T-helper 2 cell treated with Interferon-gamma antibody and Interleukin-4, amounts not matched to agents 100 ng/mL and 5 ng/mL, for 36 hours (primary cell): ENCODE results near the gene JARID2. TPM values are rescaled to one million over a fixed set of nuclear protein-coding genes. Genes with fewer than 3 reads are reported as not detected.

Source experiments
- intact Hi-C: fragments of 100-400 bp; cut with micrococcal nuclease; formaldehyde crosslinking; loops from one replicate; pipeline ENCODE4 v1.15.1; 2023
- total RNA-seq: library from RNA; stranded (reverse); gene quantifications from 2 replicates; pipeline ENCODE4 v1.2.3, GENCODE V29; 2022

The JARID2 gene
- total RNA-seq, 1 donor from 2014 or later = 32.0 TPM

DNA sequence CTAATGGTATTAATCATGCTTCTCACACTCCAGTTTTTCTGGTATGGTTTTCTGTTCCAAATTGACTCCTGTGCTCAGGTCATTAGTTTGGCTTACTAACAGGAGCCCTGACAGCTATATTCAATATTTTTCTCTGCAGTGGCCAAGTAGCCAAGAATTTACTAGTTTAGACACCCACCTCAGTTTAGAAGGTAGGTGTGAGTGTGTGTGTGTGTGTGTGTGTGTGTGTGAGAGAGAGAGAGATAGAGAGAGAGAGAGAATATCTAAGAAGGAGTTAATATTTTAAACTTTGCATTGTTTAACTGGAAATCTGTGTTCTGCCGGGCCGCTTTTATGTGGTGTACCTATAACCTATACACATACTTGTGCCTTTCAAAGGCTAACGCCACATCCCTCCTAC, 18.5 kb downstream of the JARID2 start:
- intact Hi-C loops = no loop called here

DNA sequence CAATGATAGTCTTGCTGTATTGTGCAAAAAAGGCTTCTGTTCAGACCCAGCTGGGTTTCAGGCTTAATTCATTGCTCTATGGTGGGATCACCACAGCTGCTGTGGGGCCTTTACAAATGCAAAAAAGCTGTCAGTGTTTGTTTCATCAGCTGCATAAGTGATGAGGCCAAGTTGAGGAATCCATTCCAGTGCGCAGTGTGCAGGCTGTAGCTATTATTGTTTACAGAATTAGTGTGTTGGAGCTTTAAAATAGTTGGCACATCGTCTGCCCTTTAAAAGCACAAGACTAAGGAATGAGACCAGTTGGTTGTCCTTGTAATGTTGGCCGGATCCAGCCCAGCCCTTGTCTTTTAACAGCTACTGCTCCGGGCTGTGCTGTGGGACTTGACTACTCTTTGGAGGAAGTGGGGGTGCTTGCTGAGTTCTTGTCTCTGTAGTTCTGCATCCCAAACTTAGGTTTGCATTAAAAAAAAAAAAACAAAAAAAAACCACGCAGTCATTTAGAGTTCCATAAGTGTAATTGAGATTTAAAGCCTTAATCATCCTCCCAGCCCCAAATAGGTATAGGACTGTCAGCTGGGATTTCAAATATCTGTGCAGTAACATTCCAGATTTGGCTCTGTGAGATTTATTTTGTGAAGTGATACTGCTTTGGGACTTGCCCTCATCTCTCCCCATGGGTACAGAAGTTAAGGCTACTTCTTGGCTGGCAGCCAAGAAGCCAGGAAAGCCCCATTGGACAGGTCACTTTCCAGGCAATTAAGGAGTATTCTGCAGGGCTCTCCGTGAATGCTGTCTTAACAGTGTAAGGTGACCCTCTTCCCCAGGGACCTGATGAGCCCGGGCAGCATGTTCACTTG, 19.3 kb downstream of the JARID2 start:
- intact Hi-C loops = no loop called here

DNA sequence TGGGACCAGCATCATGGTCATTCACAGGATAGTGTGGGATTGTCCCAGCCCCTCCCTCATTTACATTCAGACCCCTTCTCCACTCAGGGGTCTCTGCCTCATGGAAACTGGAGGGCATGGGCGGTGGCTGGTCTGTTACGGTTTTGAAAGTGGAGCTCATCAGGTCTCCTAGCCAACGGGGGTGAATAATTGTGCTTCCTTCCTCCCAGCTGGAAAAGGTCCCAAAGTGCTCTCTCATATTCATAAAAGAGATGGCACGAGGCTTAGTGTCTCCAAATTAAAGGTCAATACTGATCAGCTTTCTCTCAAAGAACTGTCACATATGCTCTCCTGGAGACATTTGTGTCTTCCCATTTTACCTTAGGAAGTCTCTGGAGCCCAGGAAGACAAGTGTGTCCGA, 19.9 kb downstream of the JARID2 start:
- intact Hi-C loops = loop anchor here (1.0 kb wide), 1 partner anchor 16 kb away; no protein-coding TSS in a partner anchor

DNA sequence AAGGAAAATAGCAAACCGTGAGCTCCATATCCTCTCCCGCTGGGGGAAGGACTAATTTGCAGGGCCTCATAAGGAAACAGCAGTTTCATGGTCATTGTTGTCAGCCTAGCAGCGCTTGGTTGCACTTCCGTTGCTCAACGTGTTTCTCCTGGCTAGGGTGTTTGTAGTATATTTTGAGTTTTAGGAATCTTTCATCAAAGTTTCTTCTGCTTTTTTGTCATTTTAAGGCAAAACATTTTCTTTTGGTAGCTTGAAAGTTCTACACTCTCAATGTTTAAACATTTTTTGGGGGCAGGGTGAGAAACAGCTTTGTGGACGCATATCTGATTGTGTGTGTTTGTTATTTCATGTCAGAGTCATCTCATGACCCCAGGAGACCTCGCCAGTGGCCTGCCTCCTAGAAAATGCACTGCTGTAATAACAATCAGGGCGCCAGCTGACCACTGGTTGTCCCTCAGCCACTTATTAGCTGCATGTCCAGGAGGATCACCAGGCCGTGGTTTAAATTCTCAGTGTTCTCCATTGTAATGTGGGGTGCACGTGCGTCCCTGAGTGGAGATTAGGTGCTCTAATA, 20.6 kb downstream of the JARID2 start:
- intact Hi-C loops = loop anchor here (1.0 kb wide), 1 partner anchor 17 kb away; no protein-coding TSS in a partner anchor

DNA sequence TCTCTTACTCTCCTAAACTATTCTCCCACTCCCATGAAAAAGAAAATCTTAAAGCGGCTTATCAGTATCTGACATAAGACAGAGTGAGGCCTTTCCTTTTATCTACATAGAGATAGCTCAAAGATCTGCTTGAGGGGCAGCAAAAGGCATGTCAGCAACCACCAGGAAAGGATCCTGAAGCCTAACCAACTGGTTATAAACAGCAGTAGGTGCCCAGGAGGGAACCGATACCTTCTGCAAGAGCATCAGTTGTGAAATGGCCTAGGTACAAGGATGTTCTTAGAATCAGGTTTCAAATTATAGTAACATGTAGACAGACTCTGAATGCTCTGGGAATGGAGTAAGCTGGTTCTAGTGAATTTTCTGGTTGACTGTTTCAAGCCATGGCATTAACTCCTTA, 21.4 kb downstream of the JARID2 start:
- intact Hi-C loops = no loop called here

DNA sequence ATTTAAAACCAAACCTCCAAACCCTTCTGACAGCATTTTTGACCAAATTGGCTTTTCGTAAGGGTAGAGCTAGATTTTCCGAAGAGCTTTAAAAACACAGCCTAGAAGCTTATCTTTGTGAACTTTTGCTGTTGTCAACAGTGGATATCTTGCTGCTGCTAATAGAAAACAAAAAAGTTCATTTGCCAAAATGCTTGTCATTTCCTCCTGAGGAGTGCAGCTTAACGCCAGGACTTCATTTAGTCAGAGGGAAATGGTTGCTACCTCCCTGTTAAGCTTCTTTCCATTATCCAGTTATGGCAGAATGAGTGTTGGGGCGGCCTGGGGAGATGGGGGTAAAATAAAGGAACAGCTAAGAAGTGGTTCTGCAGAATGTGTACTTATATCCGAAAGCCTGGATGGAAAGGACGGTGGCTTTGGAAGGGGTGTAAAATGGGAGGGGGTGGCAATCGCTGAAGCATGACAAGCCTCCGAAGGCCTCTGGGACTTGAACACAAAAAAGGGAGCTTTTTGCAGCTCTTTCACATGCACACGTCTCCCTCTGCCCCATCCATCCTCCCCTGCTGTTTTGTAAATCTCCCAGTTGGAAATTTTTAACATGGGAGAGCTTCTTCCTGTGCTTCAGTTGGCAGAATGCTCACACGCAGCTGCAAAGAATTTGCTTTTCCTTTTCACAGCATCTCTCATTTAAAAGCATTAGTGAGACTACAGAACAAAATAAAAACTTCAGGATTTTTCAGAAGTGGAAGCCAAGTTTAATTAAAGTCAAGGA, 22.5 kb downstream of the JARID2 start:
- intact Hi-C loops = no loop called here

DNA sequence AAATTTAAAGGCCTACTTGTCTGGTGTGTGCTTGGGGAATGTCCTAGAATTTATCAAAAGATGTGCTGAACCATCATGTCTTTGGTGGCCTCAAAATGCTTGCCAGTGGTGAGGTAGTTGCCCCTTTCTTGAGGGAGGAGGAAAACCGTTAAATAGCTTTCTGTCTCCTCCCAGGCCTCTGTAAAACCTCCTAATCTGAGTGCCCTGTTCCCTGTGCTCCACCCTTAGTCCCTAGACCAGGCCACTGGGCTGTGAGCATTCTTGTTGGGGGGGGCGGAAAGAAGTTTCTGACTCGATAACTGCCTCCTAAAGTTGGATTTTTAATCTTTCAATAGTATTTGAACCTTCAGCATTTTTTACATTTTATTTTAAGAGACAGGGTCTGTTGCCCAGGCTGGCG, 23.1 kb downstream of the JARID2 start:
- intact Hi-C loops = no loop called here

DNA sequence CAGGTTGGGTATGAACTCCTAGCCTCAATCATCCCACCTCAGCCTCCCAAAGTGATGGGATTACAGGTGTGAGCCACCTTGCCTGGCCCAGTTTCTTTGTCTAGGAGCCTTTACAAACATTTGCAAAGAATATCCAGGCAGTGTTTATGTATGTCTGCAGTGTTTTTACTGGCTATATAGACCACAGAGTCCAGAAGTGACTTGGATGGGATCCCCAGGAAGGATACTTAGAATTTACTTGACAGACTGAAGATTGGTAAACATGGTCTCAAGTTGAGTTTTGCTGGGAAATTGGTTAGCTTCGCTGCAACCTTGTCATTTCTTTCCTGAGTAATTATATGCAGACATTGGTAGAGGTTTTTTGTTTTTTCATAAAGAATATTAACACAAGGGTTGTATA, 23.8 kb downstream of the JARID2 start:
- intact Hi-C loops = no loop called here

DNA sequence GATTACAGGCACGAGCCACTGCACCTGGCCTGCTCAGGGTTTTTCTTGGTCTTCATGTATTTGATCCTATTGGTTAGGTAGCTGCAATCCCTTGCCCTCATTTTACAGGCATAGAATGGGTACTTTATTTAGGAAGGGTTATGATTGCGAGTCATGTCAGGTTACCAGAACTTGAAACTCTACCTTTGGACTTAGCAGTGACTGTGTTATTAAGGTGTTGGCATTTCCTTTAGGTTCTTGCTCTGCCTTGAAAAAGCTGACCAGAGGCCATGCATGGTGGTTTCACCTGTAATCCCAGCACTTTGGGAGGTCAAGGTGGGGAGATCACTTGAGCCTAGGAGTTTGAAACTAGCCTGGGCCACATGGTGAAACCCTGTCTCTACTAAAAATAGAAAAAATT, 24.5 kb downstream of the JARID2 start:
- intact Hi-C loops = no loop called here

DNA sequence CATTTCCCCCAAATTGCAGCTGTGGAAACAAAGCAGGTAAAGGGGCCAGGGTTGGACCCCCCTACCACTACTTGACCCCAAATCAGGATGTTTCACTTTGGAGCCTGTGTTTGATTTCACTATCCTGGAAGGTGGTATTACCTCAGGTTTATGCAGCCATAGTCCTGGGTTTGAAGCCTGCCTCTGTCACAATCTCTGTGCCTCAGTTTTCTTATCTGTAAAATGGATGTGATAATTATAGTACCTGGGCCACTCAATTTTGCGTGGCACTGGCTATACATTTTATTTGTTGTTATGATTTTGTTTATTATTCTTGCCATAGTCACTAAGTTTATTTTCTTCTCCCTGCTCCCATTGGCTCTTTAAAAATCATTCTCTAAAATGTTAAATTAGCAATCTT, 26.7 kb downstream of the JARID2 start:
- intact Hi-C loops = no loop called here

DNA sequence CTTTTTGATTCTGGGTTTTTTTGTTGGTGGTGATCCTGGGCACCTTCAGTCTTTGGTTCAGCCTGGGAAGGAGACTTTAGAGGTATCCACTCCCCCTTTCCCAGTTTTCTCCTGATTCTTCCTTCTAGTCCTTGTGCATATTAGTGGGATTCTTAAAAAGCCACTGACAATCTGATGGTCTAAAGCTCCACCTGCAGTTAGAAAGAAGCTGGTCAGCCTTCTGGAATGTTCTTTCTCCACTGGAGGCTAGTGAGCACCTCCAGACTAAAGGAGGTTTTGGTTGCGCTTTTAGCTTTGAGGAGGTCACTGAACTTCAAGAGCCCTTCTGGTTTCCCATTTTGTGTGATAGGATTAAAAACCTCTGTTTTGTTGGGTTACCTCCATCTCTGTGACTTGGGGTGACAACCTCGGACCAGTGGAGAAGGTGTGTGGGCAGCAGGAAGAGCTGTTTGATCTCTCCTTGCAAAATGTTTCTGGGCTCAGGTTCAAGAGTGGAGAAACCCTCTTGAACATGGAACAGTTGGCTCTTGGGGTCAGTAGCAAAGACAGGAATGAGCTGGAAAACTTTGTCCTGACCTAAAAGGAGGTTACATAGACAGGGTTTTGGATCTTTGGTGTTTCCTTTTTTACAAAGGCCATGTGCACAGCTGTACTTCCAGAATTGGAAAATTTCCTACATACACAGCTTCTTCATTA, 29.0 kb downstream of the JARID2 start:
- intact Hi-C loops = no loop called here

DNA sequence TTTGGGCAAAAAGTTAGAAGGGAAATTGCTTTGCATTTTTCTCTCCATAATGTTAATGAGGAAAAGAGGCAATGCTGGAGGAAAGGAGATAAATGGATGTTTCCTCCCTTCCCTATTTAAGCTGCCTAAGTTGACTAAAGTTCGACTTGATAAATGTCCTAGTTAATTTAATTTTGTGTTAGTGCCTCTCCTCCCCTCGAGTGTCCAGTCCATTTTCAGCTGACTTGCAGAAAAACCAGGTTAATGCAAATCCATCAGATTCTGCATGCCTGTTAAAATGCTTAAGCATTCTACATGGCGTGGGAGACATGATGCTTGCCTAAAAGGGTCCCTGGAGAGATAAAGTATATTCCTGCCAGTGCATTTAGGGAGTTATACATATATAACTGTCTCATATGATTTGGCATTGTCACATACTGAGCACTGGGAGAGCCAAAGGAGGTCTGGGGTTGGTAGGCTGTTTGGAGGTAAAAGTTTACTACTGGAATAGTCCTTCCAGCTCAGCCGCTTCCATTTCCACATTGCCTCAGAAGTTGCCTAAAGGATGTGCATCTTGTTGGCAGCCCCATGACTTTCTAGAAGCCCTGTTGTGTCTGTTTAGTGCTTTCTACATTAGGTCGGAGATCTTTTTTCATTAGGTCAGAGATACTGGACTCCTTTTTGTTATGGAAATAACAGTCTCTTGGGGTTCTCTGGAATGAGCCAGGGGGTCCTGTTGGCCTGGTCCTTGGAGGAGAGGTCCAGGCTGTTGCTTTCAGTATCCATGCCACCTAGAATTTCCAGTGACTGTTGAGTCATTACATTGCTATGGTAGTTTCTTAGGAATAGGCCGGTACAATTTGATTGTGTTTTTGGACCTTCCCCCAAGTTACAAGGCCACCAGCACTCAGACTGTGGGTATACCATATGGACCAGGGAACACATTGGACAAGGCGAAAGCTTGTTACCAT, 30.4 kb downstream of the JARID2 start:
- intact Hi-C loops = no loop called here

DNA sequence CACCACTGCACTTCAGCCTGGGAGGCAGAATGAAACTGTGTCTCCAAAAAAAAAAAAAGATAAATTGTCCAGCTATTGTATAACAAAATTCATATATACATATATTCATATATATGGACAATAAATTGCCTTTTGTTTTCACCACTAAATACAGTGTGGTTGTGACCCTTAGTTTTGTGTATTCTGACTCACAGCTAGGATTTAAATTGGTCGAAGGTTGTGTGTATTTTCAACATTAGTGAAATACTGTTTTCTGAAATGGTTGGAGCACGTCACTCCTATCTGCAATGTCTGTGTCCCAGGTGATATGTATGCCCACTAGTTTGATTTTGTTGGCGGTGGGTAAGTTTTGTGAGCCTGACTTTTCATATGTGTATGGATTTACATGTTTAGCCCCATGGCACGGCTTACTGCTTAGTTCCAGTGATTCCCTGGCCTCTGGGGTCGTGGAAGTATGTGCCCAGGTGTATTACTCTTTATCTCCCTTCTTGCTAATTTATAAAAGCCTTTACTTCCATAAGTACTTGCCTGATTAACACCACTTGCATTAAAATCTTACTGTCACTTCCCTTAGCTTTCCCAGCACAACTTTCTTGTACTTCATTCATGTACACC, 33.3 kb downstream of the JARID2 start:
- intact Hi-C loops = no loop called here

DNA sequence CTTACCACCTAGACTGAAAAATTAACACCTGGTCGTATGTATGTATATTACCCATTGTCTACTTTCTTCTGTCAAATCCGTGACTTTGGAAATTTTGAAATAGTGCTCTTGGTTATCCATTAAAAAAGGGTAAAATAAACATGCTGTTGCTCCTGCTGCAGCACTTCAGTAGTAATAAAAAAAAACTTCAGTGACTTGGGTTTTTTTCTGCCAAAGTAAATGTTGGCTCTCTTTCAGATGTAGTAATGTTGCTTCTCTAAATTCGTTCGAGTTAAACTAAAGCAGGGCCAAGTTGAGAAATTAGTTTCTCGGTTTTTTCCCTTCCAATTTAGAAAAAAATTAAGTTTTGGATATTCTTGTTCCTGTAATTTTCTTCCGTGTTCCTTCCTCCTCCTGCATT, 34.2 kb downstream of the JARID2 start:
- intact Hi-C loops = no loop called here

DNA sequence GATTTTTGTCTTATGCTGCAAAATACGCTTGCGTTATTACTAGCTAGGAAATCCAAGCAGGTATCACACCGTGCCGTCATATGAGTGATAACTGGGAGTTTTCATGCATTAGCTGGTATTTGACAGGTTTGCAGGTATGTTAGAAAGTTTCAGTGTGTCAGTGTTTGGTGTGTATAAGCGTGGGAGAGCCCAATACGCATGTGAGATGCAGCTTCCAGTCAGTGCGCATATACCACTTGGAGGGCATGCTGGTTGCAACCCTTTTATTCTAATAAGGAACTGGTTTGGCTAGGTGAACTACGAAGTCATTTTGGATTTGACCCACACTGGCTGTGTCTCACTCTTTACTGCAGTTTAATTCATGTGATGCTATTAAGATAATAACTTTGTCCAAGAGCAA, 35.1 kb downstream of the JARID2 start:
- intact Hi-C loops = no loop called here

DNA sequence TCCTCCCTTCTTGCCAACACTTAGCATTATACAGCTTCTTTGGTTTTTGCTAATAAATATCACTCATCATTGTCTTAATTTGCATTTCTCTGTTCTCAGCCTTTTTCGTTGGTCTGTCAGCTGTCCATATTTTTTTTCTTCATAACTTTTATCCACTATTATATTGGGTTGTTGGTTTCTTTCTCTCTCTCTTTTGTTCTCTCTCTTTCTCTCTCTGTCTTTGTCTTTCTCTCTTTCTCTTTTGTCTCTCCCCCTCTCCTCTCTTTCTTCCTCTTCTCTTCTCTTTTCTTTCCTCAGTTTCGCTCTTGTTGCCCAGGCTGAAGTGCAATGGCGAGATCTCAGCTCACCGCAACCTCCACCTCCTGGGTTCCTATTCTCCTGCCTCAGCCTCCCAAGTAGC, 36.5 kb downstream of the JARID2 start:
- intact Hi-C loops = no loop called here

DNA sequence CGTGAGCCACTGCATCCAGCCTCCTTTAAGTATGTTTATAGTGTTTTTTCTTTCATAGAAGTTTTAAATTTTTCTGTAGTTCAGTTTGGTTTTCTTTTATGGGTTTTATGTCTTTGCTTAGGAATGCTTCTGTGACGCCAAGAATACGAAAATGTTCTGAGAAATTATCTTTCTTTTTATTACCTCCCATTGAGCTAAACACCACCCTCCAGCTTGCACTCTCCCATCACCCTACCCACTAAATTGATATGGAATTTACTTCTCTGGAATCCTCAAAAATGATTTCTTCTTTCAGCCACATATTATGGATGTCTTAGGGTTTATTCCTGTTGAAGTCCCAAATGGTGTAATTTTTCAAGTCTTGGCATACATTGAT, 38.1 kb downstream of the JARID2 start:
- intact Hi-C loops = no loop called here

DNA sequence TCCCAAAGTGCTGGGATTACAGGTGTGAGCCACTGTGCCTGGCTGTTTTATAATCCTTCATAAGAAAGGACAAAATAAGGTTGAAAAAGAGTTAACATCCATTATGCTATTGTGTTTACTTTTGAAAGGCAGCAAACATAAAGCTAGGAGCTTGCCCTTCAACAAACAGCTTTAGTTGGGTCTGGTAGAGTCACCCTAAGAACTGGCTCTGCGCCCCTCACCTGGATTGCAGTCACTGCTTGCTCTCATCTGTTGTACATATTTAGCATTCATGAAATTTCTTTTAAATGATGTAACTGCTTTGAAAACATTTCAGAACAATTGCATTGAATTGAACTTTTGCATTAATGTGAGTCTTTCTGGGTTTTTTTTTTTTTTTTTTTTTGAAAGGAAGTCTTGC, 38.9 kb downstream of the JARID2 start:
- intact Hi-C loops = no loop called here

DNA sequence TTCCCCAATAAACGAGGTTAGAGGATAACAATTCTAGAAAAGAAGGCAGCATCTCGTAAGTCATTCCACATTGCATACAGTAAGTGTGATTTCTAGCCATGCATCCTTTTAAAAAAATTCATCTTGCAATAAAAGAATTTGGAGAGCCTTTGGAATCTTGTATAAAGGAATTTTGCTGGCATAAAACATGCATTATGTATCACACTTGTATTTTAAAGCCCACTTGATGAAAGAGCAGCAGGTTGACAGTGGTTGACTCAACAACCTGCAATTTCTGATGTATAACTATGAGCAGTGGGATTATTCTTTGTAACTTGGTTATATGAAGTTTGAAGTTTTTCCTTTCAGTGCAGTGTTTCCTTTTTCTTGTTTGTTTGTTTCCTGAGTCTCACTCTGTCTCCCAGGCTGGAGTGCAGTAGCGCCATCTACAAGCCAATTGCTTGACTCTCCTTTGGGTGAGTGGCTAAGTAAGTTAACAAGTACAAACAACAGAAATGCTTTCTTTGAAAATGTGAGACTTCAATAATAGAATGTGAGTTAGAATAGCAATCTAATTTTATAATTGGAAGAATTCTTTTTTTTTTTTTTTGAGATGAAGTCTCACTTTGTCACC, 39.9 kb downstream of the JARID2 start:
- intact Hi-C loops = no loop called here
